GM19397 (cell line): ENCODE data around the gene RUNX2.
"Not testable (repeated sequence)": the region's sequence is repeated elsewhere in the genome, so short reads cannot be mapped to it uniquely, and the experiment has no call there.

ENCODE experiments used
- ATAC-seq: cut with Tn5 transposase; IDR thresholded peaks from one replicate; pipeline ENCODE4 v1.9.1; 2021; ENCODE audit warnings: mild to moderate bottlenecking, moderate library complexity; ENCODE audit not compliant: unreplicated experiment

Gene RUNX2

DNA sequence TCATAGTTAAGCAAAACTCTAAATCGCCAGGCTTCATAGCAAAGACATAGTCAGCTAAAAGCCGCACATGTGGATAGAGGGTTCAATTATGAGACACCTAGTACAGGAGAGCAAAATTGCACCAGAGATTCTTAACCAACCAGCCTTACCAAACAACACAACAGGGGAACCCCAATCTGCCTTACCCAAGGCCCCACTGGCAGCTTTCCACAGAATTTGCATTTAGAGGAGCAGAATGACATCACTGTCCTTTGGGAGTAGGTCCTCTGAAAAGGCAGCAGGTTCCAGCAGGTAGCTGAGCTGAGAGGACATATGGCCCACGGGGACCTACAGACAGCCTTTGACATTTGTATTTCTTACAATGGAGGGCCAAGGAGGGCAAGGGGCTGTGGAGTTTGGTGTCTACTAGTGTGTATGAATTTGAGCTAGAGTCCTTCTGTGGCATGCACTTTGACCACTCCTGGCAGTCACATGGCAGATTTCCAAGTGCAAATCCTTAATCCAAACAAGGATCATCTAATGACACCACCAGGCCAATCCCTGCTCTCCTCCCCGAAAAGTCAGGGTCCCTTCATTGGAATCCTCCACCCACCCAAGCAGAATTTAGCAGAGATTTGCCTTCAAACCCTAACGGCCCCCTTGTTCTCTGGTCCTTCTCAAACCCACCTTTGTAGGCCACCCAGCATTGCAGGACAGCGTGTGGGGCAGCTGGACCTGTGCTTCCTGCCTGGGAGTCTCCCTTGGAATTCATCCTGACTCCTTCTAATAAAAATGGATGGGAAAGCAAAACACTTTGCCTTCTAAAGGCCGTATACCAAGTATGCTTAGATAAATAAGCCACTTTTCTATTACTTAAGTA is 220.8 kb downstream of the RUNX2 start:
- peak; percentile 99 for ATAC-seq

DNA sequence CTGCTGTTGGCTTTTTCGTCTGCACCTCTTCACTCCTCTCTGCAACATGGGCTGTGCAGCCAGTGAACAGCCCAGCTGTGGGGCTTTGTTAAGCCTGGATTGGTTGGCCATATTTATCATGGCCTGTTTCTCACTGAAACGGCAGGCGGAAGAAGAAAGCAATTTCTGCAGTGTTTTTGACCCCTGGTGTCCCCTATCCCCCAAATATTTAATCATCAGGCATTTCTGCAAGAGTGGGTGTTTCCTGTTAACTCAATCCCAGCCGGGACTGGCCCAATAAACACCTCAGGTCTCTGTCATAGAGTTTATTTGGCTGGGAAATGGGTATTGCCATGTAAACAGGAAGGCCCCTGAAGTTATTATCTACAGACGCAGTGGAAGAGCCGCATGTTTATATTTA is 224.4 kb downstream of the RUNX2 start:
- ATAC-seq, result no peak

DNA sequence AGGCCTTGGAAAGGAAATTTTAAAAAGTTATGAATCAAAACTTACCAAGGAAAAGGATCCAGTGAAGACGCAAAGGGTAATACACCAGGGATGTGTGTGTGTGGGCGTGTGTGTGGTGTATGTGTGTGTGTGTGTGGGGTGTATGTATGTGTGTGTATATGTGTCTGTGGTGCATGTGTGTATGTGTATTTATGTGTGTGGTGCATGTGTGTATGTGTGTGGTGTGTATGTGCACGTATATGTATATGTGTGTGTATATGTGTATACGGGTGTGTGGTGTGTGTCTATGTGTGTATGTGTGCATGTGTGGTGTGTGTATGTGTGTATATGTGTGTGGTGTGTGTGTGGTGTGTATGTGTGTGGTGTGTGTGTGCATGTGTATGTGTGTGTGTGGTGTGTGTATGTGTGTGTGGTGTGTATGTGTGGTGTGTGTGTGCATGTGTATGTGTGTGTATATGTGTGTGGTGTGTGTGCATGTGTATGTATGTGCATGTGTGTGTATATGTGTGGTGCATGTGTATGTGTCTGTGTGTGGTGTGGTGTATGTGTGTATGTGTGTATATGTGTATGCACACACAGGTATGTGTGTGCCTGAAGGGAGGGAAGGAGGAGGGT is 225.7 kb downstream of the RUNX2 start:
- no peak for ATAC-seq

DNA sequence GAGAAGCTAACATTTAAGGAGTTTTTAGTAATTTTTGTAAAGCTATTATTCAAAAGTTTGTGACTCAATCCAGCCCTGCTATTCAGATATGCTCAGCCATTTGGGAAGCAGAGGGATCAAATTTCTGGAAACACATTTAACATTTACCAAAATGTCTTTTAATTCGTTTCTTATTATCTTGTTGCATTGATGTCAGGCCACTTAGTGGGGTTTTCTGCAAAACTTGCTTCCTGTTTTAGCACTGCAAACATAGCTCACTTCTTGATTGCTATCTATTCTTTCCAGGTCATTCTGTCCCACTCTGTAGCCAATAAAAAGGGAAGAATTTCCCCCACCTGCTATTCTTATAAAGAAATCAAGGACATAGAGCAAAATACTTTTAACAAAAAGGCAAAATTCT is 226.5 kb downstream of the RUNX2 start:
- no peak for ATAC-seq

DNA sequence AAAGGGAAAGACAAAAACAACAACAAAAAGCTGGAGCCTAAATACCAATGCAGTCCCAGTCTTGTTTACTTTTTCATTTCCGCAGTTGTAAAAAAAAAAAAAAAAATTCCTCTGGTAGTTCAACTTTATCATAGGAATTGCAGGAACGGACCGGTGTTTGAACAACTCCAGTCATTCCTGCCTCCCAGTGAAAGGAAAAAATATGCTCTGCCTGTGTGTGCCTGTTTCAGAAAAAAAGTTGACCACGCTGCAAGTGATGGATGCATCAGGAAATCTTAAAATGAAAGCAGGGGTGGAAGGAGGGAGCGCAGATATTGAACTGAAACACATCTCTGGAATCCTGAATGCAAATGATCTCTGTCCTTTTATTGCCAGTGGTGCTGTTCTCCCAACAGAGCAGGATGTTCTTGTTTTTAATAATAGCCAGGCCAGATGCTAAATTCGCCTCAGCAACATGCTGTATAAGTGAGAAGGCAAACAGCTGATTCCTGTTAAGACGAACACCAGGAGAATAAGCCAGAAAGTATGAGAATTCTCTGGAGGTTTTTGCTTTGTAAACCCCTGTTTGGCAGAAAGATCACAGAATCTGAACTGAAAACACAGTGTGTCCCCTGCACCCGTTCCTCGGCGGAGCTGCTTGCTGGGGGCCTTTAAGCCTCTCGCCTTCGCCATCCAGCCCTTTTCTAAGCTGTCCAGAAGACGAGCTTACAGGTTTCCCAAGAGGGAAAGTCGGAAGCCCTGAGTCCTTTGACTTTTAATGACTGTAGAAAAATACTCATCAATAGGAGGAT is 228.0 kb downstream of the RUNX2 start:
- ATAC-seq, result no peak

DNA sequence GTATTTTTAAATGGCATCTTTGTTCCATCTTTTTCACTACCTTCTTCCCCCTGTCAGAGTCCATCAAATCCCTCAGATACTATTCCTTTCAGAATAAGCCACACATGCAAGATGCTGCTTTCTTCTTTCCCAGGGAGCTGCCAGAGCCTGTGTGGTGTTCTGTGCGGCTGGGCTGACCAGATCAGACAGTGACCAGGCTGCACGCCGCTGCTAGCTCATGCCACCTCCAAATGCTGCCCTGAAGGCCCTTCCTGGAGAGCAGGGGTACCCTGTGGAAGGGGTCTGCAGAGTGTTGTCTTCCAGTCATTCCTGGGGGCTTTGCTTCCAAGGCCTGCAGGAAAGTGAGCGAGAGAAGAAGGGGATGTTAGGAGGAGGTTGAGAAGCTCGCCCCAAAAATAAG is 228.7 kb downstream of the RUNX2 start:
- no peak for ATAC-seq

DNA sequence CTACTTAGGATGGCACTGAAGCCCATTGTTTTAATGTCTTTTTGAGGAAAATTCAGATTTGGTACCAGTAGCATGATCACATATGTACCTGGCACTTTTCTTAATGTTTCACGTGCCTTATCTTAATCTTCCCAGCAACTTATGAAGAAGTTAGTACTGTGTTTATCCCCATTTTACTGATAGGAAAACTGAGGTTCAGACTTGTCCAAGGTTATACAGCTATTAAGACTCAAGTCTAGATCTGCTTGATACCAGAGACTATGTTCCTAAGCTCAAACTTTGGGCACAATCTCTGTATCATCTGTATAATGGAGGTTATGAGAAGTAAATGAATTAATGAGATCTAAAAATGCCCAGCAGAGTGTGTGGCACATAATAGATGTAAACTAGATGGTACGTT is 229.3 kb downstream of the RUNX2 start:
- no peak for ATAC-seq

DNA sequence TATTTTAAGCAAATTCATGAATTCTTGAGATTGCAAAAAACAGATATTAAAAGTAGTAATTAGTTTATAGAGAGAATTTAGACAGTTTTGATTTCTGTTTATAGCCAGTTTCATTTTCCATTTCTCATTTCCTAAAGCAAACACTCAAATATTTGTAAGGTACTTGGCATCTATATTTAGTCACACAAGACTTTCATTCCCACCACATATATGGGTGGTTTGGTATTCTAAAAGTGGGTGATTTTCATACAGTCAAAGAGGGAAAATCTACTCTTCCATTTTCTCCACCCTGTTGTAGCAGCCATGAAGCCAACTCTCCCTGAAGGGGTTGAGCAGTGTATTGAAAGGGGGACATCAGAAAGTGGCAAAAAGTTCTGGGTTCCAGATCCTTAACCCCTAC is 230.7 kb downstream of the RUNX2 start:
- no peak for ATAC-seq

DNA sequence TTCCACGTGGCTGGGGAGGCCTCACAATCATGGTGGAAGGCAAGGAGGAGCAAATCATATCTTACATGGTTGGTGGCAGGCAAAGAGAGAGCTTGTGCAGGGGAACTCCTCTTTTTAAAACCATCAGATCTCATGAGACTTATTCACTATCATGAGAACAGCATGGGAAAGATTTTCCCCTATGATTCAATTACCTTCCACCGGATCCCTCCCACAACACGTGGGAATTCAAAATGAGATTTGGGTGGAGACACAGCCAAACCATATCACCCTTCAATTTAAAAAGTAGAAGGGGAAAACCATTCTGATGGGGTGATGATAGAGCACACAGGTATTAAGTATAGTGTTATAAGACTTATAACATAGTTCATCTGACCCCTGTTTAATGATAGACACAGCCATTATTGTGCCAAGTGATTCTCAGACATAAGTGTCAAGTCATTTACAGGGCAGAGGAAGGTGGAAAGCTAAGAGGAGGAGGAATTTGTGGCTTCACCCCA is 232.2 kb downstream of the RUNX2 start:
- not testable (repeated sequence) for ATAC-seq

DNA sequence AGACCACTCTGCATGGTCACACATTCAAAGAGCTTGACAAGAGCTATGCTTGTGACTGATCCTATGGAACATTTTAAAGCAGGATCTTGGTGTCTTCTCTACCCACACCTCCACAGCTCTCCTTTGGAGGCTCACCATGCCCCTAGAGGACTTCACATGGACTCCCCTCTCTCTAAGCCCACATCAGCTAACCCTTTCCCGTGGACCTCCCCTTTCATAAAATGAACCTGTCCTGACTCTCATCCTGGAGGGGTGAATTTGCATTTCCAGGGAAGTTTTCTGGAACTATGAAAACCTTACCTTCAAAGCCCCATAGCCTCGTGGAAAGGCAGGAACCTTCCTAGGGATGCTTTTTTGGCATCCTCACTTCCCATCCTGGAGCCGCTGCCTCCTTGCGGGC is 234.0 kb downstream of the RUNX2 start:
- ATAC-seq, result no peak

DNA sequence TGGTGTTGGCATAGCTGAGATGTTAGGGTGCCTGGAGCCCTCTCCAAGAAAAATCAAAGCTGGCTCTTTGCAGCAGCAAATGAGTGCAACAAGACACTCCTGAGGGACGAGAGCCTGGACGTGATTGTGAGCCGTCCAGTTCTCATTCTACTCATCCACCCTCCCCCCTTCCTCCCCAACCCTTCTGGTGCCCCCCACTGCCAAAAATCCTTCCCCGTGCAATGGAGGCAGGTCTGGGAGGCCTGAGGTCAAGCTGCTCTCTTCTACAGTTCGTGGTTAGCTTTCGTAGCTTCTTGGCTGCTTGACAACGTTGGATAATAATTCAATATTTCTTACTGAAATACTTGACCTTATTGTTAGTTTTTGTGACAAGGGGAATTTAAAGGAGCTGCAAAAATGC is 234.9 kb downstream of the RUNX2 start:
- ATAC-seq, result no peak

DNA sequence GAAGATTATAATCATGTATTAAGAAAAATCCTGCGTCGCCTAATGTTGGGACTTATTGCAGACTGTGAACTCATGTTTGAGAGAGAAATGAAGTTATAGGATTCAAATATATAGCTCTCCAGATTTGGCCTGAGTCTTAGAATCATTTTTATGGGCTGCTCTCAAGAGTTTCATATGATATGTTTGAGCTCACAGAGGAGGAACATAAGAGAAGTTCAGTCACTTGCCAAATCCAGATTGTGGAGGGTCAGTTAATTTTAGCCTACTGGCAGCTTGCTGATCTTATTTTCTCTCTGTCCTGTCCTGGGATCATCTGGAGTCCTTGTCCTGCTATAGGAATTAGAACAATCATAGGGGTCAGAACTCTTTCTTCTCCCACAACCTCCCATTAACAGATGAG is 235.7 kb downstream of the RUNX2 start:
- no peak for ATAC-seq

DNA sequence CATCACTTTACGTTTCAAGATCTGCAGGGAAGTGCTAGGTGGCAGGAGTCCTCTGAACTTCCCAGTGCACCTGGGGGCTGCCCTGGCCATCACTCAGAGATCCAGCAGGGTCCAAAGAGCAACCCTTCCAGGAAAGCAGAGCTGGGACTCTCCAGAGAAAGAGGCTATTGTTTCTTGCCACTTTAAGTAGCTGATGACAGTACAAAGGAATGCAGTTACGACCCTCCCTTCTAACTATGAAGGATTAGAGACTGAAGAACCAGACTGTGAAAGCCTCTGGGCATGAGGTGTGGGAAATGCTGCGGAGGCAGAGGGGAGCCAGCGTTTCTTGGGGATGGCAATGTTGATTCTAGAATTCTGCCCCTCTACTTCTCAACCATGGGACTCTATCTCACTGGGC is 238.8 kb downstream of the RUNX2 start:
- ATAC-seq, result no peak

DNA sequence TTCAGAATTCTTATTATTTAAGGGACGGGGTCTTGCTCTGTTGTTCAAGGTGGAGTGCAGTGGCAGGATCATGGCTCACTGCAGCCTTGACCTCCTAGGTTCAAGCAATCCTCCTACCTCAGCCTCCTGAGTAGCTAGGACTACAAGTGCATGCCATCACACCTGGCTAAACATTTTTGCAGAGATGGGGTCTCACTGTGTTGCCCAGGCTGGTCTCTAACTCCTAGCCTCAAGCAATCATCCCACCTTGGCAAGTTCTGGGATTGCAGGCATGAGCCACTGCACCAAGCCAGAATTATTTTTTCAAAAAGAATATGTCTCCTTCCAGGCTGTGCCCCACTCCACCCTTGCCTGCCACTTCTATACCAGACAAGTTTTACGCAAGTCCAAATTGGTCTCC is 239.7 kb downstream of the RUNX2 start:
- ATAC-seq, result no peak

DNA sequence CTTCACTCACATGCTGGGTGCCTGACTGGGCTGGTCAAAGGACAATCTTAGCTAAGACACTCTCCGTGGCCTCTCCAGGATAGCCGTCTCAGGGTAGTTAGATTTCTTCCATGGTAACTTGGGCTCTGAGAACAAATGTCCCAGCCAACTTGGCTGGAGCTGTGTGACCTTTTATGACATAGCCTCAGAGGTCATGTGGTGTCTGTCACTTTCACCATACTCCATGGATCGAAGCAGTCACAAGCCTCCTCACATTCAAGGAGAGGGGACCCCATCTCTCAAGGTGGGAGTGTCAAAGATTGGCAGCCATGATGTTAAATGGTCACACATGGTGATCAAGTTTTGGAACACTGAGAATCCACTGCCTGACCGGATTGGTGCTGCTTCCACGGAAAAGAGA is 240.5 kb downstream of the RUNX2 start:
- no peak for ATAC-seq

DNA sequence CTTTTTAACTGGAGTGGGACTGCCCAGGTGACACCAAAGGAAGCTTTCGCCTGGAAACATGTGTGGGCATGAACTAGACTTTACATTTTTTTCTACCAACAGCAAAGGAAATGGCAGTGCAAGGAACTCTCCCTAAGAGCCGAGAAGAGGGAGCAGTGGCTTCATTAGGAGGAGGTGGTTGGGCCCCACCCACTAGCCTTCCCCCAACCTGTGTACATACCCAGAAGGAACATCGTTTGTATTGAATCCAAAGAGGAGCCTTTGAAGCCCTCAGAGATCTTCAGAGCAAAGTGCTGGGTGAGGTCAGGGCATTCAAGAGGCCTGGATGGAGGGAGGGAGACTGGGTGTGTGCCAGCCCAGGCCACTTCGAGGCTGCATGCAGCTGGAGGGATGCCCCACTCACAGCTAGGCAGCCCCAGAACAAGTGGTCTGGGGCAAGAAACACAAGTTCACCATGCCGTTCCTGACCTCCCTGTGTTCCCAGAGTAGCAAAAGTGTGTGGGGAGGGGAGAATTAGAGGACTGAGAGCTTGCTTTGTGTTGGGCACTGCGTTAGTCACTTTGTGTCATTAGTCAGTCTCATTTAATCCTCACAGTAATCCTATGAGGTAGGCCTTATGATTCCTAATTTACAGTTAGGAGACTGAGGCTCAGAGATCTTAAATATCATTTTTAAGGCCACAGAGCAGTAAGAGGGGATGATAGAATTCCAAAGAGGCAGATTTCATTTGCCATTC is 241.2 kb downstream of the RUNX2 start:
- no peak for ATAC-seq

DNA sequence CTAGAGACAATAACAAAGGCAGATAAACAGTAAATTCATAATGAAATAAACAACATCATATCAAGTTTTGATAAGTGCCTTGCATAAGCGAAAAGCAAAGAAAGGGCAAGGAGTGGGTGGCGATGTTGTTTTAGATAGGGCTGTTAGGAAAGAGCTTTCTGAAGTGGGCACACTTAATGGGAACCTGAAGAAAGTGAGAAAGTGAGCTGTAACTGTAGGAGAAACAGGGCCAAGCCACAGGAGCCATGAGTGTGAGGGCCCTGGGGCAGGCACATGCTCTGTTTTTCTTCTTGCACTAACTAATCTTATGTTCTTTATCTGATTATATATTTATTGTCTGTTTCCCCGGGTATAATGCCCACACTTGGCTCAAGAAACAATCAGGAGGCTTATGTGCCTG is 243.0 kb downstream of the RUNX2 start:
- no peak for ATAC-seq

DNA sequence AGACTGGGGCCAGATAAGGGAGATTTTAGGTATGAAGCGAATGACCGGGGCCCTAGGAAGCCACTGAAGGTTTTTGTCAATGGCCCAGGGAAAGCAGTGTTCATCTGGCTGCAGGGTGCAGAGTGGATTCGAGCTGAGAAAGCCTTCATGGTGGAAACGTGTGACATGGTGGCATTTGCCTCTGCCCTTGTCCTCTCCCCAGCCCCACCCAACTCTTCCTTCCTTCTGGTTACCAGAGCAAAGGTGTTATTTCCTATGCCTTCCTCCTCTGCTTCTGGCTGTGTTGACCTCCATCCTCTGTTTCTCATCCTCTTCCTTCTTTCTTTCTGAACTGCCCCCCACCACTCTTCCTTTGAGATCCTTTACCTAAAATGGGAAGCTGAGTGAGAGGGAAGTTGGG is 244.7 kb downstream of the RUNX2 start:
- no peak for ATAC-seq

DNA sequence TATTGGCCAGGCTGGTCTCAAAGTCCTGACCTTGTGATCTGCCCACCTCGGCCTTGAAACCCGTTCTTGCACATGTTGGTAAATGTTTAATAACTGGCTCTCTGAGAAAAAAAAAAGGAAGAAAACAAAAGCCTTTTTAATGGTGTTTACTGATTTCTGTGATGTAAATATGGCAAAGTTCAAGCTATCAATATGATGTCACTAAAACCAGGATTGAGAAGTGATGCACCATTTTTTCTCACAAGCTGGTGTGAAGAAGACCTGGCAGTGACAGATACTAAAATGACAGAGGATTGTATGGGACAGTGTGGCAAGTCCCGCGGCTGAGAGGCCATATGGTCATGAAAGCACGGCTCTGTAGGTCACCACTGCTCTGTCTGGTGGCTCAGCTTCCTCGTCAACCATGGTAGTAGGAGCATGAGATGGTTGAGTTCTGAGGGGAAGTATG is 245.9 kb downstream of the RUNX2 start:
- no peak for ATAC-seq

DNA sequence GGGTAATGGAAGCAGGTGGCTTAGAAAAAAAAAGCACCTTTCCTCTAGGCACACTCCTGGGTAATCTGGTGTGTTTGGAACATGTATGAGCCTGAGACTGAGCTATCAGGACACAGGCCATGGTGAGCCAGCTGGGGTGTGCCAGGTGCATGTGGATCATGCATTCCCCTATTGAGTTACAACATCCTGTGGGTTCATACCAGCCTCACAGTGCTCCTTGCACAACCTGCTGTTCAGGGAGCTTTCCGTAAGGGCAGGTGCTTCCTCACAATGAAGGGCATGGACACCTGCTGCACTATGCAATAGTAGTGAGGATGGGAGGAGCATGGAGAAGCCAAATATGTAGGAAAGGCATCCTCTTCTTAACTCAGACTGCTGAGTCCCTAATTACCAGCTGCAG is 246.8 kb downstream of the RUNX2 start:
- no peak for ATAC-seq
